GM21423 (cell line): Measurements from ENCODE around the gene CA5B.
"Not testable (repeated sequence)": the region's sequence is repeated elsewhere in the genome, so short reads cannot be mapped to it uniquely, and the experiment has no call there.

Source experiments
- ATAC-seq: cut with Tn5 transposase; IDR thresholded peaks from one replicate; pipeline ENCODE4 v1.9.1; 2021; ENCODE audit warnings: mild to moderate bottlenecking, moderate library complexity; ENCODE audit not compliant: unreplicated experiment

Gene CA5B, protein sequence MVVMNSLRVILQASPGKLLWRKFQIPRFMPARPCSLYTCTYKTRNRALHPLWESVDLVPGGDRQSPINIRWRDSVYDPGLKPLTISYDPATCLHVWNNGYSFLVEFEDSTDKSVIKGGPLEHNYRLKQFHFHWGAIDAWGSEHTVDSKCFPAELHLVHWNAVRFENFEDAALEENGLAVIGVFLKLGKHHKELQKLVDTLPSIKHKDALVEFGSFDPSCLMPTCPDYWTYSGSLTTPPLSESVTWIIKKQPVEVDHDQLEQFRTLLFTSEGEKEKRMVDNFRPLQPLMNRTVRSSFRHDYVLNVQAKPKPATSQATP

DNA sequence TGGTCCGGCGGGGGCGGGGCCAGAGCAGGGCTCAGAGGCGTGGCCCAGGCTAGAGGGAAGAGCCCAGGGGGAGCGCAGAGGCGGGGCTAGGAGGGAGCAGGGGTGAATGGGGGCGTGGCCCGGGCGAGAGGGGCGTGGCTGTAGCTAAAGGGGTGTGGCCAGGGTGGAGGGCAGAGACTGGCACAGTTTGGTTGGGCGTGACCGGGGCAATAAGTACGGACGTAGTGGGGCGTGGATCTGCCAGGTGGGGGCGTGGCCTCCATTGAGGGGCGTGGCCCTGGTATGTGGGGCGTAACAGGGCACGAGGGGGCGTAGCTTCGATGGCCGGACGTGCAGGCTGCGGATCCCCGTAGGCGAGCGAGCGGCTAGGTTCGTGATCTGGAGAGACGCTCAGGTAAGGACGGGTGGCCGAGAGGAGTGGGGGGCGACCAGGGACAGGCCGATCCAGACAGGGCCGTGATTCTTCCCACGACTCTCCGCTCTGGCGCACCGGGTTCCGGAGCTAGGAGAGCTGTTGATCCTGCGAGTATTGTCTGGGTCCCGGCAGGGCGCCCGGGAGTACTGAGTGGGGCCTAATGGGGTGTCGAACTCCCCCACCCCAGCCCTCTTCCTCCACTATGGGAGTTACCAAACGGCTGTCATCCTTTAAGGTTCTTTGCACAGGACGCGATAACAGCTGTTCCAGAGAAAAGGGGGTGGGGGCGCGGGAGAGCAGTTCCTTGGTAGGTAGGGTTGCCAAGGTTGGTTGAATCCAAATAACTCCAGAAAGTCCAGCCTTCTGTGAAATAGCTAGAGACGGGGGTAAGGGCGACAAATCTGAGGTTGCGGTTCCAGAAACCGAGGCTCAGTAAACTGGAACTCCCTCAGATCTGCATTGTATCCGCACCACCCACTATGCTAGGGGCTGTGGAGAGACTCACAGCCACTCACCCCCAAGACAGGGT is at the start of gene CA5B:
TSS of gene CA5B (plus strand) at position 312 of the 944 bp plus-strand sequence. CDS start 11,754 bp downstream, outside the sequence.
- peak; percentile 93 for ATAC-seq

DNA sequence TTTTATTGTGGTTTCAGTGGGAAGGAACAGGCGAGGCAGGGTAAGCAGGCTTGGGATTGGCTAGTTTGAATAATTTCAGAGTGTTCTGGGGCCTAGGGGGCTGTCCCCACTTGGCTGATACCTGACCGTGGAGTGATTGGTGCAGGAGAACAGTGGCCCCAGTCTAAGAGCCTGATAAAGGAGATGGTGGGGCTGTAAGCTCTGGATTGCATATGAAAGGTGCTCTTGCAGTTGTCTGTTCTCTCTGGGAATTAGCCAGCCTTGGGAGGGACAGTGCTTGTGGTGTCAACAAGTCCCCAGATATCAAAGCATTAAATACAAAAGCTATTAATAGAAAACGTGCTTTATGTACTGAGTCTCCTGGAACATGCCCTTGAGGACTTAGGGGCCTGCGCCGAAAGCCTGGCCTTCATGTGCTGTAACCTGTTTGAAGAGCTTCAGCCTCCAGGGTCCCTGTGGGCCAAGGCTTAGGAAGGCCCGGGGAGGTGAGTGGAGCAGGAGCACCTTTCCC is 43.1 kb upstream of the CA5B start:
- ATAC-seq, result no peak

DNA sequence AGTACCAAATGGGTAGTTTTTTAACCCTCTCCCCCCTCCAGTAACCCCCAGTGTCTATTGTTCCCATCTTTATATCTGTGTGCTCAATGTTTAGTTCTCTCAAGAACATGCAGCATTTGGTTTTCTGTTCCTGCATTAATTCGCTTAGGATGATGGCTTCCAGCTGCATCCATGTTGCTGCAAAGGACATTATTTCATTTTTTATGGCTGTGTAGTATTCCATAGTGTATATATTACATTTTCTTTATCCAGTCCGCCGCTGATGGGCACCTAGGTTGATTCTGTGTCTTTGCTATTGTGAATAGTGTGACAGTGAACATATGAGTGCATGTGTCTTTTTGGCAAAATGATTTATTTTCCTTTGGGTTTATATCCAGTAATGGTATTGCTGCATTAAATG is 41.6 kb upstream of the CA5B start:
- ATAC-seq, result no peak

DNA sequence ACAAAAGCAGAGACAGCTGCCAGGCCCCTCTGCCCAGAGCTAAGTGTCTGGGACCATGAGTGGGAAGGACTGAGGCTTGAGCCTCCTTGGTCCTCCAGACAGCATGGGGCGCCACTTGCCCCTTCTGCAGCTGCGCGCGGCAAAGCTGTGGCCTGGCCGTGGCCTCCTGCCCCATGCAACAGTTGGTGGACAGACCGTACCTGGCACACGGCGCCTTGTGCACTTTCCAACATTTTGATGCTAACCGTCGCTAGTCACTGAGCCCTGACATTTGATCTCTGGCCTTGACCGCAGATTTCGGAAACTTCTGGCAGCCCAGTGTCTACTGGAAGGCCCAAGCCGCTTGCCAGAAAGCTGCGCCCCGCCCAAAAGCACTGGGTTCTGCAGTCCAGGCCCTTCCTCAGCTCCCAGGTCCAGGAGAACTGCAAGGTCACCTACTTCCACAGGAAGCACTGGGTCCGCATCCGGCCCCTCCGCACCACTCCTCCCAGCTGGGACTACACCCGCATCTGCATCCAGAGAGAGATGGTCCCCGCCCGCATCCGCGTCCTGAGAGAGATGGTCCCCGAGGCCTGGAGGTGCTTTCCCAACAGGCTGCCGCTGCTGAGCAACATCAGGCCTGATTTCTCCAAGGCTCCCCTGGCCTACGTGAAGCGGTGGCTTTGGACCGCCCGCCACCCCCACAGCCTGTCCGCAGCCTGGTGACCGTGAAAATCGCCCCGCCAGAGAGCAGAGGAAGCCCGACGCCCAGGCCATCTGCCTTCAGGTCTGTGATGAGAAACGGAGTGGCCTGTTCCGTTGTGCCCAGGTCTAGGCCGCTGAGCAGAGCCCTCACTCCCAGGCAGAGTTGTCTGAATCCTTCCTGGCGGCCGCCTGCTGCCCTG is 35.3 kb upstream of the CA5B start:
- no peak for ATAC-seq

DNA sequence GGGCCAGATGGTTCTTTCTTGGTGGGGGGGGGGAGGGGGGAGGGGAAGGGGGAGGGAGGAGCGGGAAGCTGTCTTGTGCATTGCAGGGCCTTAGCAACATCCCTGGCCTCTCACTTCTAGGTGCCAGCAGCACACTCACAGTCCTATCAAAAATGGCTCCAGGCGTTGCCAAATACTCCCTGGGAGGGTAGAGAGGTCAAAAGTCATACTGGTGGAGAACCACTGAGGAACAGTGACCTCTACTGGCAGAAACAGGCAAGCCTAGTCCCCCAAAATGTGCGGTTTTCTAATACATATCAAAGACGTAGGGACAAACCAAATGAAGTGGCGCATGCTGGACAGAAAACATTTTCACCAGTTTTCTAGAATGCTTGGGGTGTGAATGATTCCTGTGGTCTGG is 34.3 kb upstream of the CA5B start:
- not testable (repeated sequence) for ATAC-seq

DNA sequence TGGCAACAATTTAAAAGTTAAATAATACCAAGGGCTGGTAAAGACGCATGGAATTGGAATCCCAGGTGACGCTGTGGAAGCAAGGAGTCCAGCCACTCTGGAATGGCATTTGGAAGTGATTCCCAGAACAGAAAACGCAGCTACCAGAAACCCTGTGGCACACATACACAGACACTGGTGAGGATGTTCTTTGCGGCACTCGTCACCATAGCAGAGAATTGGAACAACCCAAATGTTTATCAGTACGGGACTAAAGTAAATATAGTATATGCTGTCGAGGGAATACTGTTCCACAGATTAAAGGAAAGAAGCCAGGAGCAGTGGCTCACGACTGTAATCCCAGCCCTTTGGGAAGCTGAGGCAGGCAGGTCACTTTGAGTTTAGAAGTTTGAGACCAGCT is 33.8 kb upstream of the CA5B start:
- not testable (repeated sequence) for ATAC-seq

DNA sequence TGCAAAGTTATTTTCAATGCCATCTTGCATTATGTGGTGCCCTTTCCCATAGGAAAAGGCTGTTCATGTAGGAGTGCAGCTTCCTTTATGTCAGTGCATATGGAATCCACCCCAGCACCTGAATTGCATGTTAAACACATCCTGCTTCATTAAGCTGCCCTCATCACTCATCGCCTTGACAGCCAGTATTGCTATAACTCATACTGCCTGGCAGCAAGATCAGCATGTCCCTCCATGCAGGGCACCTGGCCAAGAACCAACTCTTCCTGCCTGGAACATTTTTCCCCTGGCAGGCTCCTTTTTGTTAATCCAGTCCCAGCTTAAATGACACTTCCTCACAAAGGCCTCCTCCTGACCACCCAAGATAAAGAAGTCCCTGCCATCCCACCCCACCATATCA is 23.5 kb upstream of the CA5B start:
- no peak for ATAC-seq

DNA sequence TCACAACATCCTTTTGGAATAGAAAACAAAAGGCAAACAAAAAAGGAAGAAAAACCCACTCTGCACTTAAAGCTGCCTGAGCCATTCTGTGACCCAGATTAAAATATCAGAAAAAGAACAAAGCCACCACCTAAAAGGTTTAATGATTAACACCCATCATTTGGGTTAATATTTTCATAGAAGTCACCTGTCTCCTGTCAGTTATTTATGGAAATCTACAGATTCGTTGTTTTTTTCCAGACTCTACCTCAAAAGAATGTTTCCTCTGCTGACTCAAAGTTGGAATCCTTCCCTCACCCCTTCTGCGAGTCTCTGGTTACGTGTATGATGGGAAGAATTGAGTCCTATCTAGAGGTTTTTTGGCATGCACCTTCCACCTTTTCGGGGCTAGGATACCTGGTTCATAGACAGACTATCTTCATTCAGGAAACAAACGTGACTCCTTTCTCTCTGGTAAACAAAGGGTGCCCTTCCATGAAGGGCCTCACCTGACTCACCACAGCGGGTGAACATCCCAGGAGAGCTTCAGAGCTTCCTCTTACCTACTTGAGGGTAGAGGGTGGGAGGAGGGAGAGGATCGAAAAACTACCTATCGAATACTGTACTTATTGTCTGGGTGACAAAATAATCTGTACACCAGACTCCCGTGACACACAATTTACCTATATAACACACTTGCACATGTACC is 19.6 kb upstream of the CA5B start:
- no peak for ATAC-seq

DNA sequence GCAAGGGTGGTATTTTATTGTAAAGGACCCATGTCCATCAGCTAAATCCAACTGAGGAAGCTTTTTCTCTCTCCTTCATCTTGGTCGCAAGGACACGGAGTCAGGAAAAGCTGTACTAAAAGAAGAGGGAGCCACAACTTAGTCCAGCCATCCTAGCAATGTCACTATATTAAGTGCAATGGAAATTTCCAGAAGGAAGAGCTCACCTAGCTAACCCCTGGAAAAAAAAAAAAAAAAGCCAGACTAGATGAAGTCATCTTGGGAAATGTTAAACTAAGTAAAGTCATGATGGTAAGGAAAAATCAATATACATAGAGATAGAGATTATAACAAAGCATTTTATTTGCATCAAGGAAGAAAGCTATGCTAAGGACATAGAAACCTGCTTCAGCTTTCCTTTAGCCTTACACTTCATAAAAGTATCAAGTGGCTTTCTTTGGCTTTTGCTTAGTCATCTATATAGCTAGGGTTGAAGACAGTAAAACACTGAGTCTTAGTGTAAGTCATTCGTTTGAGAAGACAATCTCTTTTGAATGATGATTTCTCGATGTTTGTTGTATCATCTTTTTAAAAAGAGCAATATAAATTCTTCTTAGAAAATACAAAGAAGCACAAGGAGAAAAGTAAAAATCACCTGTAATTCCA is 18.6 kb upstream of the CA5B start:
- ATAC-seq, result no peak

DNA sequence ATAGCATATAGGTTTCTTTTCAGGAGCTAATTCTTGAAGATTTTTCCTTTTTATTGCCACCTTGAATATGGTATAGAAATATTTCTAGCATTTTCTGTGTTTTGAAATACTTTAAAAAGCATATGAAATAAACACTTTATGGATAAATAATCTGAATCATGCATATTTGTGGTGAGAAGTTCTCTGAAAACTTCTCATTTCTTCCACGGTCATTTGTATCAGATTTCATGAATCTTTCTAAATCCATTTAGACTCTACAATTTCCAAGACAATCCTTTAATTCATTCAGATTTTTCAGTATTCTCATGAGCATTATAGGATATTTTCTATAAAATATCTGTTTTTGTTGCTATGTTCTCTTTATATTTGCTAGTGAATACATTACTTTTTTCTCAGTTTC is 16.2 kb upstream of the CA5B start:
- no peak for ATAC-seq

DNA sequence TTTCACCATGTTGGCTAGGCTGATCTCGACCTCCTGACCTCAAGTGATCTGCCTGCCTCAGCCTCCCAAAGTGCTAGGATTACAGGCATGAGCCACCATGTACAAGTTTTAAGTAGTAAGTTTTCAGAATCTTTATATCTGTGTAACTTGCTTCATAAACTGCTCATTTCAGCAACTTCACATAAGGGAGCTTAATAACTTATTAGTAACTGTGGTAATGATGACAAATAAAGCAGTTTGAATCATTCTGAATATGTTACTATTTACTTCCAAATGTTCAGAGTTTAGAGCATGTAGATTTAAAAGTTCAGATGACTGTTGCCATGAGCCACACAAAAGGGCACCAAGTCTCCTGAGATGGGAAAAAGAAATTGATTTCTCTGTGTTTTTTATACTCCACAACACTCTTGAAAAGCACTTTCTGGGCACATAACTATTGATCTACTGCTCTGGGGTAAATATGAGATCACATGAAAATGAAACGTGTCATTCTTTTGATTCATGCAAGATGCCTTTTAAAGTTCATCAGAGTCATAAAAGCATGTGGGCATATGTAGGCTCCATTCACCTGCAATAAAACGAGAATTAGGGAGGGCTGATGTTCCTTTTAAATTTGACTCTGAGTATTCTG is 14.1 kb upstream of the CA5B start:
- no peak for ATAC-seq

DNA sequence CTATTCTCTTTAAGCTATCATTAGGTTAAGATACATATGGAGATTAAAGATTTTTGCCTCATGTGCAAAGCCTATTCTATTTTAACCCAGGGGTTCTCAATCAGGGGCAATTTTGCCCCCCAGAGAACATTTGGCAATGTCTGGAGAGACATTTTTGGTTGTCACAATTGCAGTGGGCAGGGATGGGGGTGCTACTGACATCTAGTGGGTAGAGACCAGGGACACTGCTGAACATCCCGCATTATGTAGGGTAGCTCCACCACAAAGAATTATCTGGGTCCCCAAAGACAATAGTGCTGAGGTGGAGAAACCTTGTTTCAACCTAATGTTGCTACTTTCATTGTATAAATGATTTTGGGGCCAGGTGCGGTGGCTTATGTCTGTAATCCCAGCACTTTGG is 13.2 kb upstream of the CA5B start:
- no peak for ATAC-seq

DNA sequence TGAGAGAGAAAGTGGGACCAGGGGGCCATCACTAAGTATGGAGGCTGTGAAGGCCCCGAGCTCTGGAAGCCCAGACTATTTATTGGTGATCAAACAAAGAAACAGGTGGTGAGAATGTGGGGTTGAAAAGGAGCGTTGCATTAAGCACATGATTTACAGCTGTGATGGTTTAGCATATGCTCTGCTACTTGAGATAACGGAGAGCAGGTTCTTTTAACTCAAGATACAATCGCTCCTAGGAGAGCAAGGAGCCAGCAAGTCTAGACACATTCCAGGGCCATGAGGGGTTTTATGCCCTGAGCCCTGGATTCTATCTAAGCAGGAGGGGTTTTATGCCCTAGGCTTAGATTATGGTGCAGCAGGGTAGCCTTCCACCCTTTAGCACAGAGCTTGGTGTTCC is 6.7 kb upstream of the CA5B start:
- ATAC-seq, result not testable (repeated sequence)

DNA sequence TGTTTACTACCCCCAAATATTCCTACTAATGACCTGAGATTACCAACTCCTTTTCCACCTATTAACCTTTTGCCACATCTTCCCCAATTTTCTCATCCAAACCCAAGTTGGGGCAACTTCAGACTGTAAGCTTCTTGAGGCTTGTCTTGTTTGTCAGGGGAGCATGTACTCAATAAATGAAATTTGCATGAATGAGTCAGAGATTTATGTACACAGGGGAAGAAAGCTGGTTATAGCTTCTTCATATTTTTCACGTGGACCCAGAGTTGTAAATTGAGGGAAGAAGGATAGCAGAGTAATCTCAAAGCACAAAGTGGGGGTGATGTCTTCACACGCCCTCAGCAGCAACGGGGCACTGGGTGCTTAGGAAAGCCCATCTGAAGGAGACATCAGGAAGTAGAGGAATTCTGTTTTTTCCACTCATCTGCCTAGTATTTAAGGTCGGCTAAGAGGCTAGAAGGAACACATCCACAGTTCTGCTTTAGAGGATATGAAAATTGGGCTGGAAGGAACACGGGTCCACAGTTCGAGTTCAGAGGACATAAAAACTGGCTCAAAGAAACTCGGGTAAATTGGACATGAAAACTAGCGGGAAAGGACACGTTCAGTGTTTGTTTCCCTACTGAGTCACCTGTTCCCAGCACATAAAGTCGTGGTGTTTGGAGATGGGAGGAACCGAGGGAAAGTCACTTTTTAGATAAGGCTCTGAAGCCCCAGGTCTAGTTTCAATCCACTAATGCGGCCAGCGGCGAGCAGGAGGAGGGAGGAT is 696 bp upstream of the CA5B start:
- ATAC-seq, result no peak

DNA sequence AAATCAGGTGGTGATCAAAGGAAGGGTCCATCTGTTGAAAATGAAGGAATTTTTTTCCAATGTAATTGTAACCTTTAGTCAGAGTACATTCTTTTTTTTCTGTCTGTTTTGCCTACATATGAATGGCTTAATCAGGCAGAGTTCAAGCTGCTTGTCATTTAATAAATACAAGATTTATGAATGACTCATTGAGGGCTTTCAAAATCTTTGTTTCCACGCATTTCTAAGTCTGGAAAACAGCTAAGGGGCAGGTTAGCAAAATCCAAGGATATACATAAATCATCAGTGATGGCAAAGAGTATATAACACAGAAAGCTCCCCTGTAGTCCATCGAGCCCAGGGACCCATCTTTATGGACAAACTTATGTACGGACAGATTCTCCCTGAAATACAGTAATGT is 1.8 kb downstream of the CA5B start:
- ATAC-seq, result no peak

DNA sequence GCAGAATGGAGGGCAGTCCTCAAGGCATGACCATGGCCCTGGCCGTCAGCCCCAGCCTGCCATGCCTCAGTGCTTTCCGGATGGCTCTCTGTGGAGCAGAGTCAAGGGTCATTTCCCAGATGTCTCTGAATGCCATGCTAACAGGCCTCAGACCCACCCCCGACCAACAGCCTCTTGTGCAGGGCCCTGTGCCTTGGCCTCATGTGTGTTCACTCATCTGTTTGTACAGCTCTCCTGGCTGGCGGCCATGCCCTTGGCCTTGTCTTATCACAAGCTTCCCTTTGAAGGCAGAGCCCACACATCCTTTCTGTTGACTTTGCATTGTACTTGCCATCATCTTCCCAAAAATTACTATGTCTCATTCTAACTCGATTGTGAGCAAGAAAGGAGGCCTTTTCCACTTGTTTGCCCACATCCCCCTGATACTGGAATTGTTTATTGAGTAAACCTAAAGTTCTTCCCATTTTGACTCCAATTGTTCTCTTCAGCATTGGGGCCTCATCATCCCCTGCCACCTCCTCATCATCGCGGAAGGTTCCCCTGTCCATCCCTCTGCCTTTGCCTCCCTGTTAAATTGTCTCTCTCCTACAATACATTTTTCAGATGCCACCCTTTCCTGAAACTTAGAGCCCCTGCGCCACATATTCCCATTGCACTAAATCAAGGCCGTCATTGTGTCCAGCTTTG is 6.3 kb downstream of the CA5B start:
- no peak for ATAC-seq

DNA sequence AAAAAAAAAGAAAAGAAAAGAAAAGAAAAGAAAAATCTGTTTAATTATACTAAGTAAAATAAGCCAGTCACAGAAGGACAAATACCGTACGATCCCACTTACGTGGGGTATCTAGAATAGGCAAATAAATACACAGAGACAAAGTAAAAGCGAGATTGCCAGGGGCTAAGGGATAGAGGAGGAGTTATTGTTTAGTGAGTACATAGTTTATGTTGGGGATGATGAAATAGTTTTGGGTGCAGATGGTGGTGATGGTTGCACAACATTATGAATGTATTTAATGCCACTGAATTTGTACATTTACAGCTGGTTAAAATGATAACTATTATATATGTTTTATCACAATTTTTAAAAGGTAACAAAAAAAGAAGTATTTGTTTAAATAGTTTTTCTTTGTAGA is 7.1 kb downstream of the CA5B start:
- ATAC-seq, result no peak

DNA sequence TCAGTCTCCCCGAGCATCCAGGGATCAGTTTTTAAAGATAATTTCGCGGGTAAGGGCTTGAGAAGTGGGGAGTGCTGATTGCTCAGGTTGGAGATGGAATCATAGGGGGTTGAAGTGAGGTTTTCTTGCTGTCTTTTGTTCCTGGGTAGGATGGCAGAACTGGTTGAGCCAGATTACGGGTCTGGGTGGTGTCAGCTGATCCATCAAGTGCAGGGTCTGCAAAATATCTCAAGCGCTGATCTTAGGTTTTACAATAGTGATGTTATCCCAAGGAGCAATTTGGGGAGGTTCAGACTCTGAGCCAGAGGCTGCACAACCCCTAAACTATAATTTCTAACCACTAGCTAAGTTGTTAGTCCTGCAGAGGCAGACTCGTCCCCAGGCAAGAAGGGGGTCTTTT is 8.6 kb downstream of the CA5B start:
- ATAC-seq, result not testable (repeated sequence)
